HG03108 (cell line): Measurements from ENCODE around the gene GRIA4.
"Not testable (repeated sequence)": the region's sequence is repeated elsewhere in the genome, so short reads cannot be mapped to it uniquely, and the experiment has no call there.

Experiments used
- ATAC-seq: cut with Tn5 transposase; IDR thresholded peaks from one replicate; pipeline ENCODE4 v1.9.1; 2021; ENCODE audit warnings: moderate library complexity; ENCODE audit not compliant: unreplicated experiment

The GRIA4 gene

DNA sequence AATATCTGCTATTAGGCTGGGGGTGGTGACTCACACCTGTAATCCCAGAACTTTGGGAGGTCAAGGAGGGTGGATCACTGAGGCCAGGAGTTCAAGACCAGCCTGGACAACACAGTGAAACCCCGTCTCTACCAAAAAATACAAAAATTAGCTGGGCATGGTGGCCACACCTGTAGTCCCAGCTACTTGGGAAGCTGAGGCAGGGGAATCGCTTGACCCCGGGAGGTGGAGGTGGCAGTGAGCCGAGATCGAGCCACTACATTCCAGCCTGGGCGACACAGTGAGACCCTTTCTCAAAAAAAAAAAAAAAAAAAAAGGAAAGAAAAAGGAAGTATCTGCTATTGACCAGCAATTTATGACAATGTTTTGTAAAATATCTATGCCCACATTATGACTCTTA is 176.0 kb downstream of the GRIA4 start:
- not testable (repeated sequence) for ATAC-seq

DNA sequence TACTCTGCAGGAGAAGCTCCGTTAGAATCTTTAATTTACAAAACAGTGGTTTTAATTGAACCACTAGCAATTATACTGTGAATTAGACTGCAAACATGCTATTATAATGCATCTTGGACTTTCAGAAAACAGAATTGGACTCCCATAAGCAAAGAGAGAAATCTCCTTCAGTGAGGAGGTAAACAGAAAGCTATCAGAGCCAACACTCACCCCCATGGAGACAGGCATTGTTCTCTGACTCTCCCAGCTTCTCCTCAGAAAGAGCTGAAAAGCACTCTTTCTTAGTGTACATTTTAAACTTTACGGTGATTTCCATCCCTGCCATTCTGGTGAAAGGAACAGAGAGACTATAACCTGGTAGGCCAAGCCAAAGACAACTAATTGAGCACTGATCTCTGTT is 176.9 kb downstream of the GRIA4 start:
- no peak for ATAC-seq

DNA sequence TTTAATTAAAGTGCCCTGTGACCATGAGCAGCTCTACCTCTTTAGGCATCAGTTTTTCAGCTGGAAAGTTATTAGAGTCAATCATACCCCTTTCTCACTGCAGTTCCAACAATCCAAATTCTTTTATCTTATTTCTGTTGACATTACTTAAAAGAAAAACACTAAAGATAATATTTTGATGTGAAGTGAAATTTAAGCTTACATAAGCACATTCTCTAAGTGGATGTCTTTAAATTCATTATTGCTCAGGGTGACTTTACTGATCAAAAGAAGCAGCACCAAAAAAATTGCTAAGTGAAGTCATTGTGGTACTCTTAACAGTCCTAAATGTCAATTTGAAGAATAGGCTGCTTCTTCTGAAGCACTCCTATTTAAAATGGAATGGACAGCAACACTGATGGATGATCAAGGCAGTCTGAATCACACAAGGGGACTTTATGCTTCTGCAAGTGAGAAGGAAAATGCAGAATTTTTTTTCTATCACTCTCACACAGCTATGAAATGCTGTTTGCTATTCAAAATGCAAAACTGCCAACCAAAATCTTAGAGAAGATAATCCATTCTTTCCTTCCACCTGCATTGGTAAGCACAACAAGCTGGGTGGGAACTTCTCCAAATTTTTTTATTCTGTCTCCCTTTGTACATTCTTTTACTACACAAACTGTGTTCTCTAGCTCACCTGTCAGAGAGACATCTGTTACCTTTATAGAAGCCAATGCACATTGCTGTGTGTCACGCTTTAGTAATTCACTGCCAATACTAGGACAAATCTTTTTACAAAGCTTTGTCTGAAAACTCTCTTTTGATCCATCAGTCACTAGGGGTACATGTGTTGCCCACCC is 179.9 kb downstream of the GRIA4 start:
- no peak for ATAC-seq

DNA sequence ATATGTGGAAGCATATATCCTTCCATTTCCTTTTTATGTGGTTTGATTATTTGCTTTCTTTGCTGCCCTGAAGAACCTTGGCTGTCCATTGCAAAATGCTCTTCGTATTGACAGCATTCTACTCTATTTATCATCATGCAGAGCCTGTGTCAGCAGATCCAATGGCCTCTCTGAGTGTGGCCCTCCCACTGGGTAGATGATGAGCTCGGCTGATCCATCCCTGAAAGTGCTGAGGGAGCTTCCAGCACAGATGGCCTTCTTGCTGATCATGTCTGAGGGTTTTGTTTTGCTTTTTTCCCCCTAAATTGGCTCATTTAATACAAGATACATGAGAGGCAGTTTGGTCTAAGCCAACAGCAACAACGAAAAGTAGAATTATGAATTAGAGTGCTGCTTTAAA is 181.0 kb downstream of the GRIA4 start:
- no peak for ATAC-seq

DNA sequence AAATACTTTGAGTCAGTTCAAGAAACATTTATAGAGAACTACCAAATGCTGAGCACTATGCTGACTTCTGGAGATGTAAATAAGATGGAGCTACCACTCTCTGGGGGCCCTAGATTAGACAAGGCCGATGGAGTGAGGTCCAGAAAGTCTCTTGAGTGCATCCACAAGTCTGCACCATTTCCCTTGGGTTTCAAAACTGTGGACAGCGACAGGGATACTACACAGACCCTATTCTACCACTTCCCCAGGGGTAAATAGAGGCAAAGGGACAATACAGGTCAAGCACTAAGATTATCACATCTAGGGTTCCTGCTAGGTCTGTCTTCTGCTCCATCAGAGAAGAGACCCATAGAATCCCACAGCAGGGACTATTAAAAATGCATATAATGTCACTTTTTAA is 183.2 kb downstream of the GRIA4 start:
- no peak for ATAC-seq

DNA sequence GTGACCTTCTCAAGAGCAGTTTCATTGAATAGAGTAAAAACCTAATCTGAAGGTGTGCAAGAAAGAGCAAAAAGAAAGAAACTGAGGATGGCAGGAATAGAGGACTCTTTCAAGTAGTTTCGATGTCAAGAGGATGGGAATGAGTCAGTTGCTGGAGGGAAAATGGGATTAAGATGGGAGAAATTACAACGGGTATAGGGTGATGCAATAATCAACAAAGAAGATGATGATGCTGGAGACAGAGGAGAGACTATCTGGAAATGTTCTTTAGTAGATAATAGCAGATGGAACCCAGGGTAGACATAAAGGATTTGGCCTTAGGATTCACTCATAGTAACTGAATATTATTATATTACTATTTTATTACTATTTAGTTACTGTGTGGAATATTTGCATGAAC is 189.4 kb downstream of the GRIA4 start:
- no peak for ATAC-seq

DNA sequence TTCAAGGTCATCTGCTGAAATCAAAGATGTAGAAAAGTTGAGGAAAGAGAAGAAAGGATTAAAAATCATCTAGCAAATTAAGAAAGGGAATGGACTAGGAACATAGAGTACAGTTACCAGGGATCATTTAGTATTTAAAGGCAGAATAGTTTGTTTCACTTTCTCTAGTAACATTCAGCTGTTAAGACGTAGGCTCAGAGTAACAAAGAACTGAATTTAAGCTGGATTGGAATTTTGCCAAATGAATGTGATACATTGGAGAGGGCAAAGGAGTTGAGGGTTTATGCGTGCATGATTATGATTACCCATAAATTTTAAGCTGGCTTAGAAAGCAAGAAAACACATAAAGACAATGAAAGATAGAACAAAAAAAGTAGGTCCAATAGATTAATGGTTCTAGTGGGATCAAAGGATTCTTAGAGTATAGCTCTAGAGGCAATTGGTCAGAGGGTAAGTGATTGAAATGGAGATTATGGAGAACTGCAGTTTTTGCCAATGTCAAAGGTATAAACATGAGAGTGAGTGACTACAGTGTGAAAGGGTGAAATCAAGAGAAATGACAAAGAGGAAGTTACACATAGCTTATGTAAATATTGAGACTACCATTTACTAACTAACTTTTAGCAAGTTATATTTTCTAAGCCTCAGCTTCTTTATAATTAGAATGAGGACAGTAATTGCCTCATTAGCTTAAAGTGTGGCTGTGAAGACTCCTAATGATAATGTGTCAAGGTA is 190.0 kb downstream of the GRIA4 start:
- ATAC-seq, result no peak

DNA sequence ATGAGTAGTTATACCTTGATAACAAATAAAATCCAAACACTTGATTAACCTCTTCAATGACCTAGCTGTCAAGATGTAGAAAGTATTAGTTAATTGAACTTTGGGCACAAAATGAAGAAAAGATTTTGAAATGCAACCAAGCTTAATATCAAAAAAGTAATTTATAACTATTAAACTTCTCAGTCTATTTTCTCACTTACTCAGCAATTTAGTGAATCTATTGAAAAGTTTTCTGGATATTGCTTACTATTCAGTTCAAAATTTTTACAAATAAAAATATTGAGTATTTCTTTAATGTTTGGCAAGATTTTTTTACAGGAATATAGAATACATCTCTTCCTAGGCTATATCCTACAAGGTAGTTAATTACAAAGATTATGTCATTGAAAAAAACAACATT is 192.5 kb downstream of the GRIA4 start:
- no peak for ATAC-seq

DNA sequence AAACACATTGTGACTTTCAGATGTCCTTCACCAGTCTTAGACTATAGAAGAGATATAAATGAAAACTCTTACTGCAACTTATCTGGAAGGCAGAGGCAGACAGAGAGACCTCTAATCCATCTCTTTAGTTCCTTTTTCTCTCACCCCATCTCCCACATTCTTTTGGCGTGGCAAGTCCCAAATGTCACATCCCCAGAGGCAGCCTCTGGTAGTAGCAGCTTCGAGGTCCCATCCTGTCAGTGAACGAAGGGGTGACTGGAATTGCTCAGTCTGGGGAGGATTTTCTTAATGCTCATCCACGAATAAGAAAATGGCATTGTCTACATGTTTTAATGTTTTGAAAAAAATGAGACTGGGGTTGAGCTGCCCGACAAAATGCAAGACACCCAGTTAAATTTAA is 201.4 kb downstream of the GRIA4 start:
- no peak for ATAC-seq

DNA sequence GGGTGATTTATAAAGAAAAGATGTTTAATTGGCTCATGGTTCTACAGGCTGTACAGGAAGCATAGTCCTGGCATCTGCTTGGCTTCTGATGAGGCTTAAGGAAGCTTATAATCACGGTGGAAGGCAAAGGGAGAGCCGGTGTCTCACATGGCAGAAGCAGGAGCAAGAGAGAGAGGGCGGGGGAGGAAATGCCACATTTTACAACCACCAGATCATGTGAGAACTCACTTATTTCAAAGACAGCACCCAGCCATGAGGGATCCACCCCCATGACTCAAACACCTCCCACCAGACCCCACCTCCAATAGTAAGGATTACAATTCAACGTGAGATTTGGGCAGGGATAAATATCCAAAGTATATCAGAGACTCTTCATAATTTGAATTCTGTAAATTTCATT is 211.5 kb downstream of the GRIA4 start:
- no peak for ATAC-seq

DNA sequence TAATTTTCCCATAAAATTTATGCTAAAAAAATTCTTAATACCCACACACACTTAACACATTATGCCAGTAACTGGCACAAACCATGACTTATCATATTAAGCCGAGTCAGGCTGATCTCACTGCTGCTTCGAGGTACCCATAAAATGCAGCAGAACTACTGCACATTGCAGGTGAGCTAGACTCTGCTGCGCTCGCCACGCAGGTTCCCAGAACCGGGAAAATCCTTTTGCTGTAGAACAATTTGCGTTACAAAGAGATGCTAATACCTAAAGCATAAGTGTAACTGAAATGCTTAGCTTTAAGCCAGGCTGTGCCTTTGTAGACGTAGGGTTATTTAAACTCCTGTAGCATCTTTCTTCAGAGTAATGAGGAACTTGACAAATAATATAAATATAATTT is 211.9 kb downstream of the GRIA4 start:
- no peak for ATAC-seq

DNA sequence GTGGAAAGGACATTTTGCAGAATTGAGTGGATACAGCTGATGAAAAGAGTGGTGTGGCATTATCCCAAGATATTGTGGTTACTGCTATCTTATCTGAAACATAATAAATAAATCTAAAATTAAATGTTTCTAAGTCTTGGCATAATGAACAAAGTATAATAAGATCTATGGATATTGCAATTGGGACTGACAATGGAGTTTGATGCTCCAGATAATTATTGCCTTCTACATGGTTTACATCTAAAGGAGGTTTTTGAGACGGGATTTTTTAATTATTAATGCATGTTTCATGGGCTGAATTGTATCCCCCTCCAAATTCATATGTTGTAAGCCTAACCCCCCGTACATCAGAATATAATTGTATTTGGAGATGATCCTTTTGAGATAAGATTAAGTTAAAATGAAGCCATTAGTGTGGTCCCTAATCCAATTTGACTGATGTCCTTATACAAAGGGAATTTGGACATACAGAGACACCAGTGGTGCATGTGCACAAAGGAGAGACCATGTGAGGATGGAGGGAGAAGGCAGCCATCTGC is 213.7 kb downstream of the GRIA4 start:
- ATAC-seq, result no peak

DNA sequence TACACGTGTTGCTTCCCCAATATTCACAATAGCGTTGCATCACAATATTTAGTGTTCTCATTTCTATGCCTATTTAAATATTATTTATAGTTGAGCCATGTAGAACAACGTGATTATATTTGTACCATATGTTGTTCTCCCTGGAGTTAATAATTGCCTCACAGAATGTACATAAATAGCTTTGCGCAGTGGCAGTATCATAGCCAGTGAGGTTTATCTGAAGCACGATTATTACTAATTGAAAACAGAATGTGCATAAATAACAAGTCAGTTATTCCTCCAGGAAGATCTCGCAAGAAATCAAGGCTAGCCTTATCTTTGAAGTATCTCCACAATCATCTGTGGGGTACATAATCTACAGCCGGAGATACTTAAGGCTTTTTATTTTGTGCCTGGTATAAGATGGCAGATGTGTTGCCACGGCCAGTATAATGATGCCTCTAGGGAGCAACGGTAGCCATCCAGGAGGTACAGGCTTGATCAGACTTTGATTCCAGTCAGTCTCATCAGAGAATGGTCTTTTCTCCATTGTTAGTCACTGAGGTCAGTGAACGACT is 214.7 kb downstream of the GRIA4 start:
- no peak for ATAC-seq

DNA sequence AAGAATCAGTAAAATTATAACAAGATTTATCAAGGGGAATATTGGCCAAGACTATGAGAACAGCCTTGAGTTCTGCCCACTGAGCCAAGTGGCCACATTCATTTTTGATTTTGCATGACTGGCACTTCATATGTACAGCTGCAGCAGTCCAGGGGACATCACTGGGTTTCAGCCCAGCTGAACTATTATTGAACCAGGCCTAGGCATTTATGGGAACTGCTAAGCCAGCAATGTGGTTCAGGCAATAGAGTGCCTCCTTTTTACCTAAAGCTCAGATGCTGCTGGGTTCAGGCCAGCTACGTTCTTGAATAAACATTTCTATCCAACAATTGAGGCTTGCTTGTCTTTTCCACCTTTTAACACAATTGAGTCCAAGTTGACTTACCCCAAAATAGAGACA is 215.3 kb downstream of the GRIA4 start:
- no peak for ATAC-seq

DNA sequence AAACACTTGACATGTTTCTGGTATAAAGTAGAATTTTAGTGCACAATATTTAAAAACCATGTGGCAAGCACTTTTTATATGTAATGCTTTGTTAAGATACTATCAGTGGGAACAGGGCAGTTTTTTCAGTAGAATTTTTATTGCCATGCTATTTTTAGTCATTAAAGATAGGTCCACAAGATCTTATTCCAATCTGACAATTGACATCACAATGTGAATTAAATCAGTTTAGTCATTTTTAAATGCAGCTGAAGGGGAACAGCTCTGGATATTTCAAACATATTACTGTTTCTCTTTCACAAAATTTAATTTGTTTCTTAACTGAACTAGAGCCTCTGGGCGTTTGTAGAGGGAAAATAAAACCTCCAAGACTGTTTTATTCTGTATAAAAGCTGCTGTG is 218.0 kb downstream of the GRIA4 start:
- no peak for ATAC-seq

DNA sequence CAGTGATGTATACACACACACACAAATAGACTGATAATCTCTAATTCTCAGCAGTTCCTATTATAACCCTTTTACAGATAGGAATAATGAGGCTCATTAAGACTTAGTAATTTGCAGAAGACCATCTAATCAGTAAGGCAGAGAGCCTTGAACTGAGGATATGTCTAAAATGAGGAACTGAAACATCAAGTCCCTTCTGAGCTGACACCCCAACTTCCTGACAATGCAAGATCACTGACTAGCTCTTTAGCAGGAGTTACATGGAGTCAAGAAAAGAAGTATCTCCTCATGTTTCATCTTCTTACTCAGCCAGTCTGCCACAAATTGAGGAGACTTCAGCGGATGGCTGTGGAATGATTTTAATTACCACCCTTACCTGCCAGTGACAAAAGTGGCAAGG is 219.2 kb downstream of the GRIA4 start:
- peak; percentile 97 for ATAC-seq

DNA sequence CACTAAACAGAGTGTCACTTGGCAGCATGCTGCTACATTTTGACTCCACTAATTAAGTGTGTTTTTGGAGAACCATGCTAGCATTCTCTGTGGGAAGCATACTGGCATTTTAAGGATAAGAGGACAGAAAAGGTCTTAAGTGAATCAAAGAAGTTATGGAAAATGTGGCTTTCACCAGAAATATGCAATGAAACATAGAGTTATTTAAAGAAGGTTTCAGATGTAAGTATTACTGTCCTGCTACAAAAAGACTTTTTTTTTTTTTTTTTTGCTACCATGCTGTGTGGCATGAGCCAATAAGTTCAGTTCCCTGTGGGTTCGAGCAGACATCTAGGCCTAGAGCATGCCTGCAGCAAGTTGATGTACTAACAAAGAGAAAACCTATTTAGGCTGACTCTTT is 224.6 kb downstream of the GRIA4 start:
- ATAC-seq, result no peak

DNA sequence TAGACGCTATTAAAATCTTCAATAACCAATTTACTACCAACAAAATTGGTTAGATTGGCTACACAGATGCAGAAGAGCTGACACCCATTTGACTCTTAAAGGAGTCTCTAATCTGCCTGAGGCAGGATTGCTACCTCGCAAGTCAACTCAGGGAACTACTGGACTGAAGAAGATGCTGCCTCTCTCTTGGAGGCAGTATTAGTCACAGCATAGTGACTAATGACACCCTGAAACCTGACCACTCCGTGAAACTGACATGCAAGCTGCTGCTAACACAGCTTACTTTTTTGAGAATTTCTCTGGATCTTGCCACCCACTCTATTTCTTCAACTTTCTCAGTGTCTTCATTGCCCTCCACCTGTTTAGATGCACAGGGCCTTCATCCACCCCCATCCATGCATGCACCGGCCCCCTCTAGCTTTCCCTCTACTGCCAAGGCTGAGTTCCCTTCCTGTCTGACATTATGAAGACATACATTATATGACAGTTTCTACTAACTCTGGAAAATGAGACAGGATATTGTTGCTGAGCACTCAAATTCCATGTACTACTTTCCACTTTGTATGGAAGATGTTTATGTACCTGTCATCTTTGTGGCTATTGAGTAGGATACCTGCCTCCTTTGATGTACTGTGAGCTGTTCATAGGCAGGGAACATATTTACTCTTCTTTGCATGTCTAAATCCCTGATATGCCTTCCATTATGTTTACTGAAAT is 229.0 kb downstream of the GRIA4 start:
- no peak for ATAC-seq

DNA sequence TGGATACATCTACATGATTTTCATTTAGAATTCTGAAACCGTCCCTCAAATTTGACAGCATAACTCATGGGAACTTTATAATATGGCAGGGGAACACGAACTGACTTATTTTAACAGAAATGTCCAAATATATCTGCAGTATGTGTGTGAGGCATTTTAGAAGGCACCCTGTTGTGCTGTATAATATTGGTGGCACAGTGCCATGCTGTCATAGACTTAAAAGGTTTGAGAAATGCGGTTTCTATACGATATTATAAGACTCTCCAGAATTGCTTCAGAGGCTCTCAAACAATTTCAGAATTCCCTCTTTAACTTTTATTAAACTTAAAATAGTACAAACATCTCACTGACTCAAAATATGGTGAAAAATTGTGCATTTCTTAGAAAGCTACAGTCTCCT is 230.5 kb downstream of the GRIA4 start:
- no peak for ATAC-seq

DNA sequence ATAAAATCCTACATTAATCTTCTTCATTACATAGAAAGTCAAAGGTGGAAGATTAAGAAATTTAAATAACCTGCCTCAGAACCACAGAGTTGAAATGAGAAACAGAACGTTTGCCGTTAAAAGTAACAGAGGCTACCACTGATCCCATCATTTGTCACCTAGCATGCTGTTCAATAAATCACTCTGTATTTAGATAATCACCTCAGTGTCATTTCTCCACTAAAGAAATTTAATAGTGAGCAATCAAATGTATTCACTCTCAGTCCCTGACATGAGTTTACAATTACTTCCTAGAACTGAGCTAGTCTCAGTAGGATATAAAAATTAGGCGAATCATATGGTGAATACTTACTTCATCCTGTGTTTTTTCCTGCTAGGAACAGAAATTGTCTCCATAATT is 242.5 kb downstream of the GRIA4 start:
- ATAC-seq, result no peak

DNA sequence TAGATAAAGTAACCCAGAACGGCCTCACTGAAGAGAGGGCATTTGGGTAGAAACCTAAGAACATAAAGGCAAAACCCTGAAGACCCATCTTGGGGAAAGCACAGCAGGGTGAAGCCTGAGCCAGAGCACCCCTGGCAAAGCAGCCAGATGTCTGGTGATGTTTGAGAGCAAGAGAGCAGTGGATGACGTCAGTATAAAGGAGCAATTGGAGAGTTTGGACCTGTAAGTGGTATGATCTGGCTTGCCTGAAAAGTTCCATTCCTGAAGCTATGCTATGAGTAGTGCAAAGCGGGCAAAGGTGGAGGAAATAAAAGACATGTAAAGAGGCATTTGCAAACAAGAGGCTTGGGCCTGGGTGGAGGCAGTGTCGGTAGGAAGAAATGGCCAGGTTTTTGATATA is 244.4 kb downstream of the GRIA4 start:
- ATAC-seq, result no peak
